ENCODE results near the gene ADGRL2.

ADGRL2 gene

DNA sequence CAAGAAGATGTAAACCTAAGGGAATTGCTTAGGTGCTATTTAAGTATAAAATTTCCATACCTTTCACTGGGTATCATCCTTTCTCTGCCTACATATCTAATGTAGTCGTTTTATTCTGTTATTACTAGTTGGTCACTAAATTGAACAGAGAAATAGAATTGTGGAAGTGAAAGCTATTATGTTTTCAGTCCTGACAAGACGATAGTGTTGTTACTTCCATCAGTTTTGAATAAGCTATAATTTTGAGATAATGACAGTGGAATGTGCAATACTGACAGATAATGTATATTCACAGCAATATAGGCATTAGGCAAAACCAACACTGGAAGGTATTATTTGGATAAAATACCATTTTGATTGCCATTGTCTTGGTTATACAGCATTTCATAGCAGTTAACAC, 181.8 kb downstream of the ADGRL2 start:
- no peak for DNase-seq (ENCODE audit: low spot score)

GRCh38 chr1:81989524-81989923, 188.8 kb downstream of the ADGRL2 start:
- DNase-seq (ENCODE audit: low spot score): no peak

- DNase-seq (ENCODE audit: low spot score): no peak
Measured at GRCh38 chr1:81990241-81990640, 189.5 kb downstream of the ADGRL2 start.

GRCh38 chr1:81998165-81998564, 197.4 kb downstream of the ADGRL2 start:
- no peak for DNase-seq (ENCODE audit: low spot score)

DNA sequence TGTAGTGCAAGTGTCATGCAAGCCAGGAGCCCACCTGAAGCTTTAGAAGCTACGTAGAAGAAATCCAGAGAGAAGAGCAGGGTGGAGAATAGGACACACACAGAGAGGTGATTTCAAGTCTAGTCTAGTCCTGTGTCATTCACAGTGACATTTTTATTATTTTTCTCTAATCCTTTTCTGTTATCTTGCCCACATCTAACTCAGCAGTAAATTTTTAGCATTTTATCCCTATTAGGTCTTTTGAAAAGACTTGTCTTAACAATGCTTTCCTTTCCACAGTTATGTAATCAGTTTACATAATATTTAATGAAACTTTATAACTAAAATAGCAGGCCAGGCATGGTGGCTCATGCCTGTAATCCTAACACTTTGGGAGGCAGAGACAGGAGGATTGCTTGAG, 198.6 kb downstream of the ADGRL2 start:
- DNase-seq (ENCODE audit: low spot score): no peak

GRCh38 chr1:82000221-82000620, 199.5 kb downstream of the ADGRL2 start:
- DNase-seq (ENCODE audit: low spot score): no peak

- DNase-seq (ENCODE audit: low spot score): no peak
Measured at GRCh38 chr1:82001345-82001744, 200.6 kb downstream of the ADGRL2 start.

DNA sequence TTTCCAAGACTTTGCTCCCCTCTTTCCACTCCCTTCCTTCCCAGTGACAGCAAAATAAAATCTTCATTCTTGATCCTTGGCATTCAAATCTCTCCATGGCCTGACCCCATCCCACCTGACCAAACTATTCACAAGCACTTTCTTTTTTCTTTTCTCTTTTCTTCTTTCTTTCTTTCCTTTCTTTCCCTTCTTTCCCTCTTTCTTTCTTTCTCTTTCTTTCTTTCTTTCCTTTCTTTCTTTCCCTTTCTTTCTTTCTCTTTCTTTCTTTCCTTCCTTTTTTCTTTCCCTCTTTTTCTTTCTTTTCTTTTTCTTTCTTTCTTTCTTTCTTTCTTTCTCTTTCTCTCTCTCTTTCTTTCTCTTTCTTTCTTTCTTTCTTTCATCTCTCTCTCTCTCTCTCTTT, 207.1 kb downstream of the ADGRL2 start:
- no peak for DNase-seq (ENCODE audit: low spot score)

DNA sequence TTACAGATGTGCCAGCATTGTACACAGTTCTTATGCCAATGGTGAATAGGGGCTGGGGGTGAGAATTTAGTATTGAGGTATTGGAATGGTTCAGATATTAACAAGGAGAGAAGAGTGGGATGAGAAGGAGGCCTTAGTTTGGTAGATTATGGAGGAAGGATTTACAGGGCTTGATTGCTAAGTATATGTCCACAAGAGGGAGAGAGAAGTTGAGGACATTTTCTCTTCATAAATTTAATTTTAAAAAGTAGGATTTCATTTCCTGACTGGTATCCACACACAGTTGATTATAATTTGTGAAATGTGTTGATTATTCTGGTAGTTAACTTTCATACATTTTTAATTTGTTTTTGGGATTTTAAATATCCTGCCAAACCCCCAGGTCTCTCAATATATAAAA, 213.0 kb downstream of the ADGRL2 start:
- no peak for DNase-seq (ENCODE audit: low spot score)

DNA sequence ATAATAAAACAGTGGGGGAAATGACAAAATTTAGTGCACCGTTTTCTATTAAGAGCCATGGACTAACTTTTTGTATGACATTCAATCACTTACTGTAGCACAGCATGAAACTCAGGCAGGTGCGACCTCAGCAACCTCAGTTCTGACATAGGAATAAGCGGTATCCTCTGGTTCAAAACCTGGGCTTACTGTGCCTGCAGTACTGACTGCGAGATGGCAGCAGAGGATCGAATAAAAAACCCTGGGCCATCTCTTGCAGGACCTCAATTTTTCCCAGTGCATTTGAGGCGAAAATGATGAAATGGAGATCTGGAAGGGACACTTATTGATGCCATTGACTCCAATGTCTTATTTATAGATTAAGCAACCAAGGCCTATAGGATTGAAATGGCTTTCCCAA, 214.7 kb downstream of the ADGRL2 start:
- no peak for DNase-seq (ENCODE audit: low spot score)

- DNase-seq (ENCODE audit: low spot score): no peak
Measured at GRCh38 chr1:82018319-82018718, 217.6 kb downstream of the ADGRL2 start.

- no peak for DNase-seq (ENCODE audit: low spot score)
Measured at GRCh38 chr1:82019508-82019907, 218.8 kb downstream of the ADGRL2 start.

GRCh38 chr1:82030830-82031229, 230.1 kb downstream of the ADGRL2 start:
- DNase-seq (ENCODE audit: low spot score): no peak

GRCh38 chr1:82032068-82032467, 231.3 kb downstream of the ADGRL2 start:
- no peak for DNase-seq (ENCODE audit: low spot score)

- DNase-seq (ENCODE audit: low spot score): no peak
Measured at GRCh38 chr1:82034812-82035211, 234.1 kb downstream of the ADGRL2 start.
